B cell (primary cell): ENCODE measurements around the gene SCN4A.
"Not testable (repeated sequence)": the region's sequence is repeated elsewhere in the genome, so short reads cannot be mapped to it uniquely, and the experiment has no call there.

Experiments
- CTCF ChIP-seq: fragments of 200-600 bp; IDR thresholded peaks from one replicate; pipeline ENCODE4 v1.8.0; 2022; ENCODE audit warnings: antibody characterized with exemption, mild to moderate bottlenecking
- EZH2 ChIP-seq: IDR thresholded peaks from 2 replicates; pipeline ENCODE4 v1.6.1; 2012; ENCODE audit warnings: borderline replicate concordance, low read depth, mild to moderate bottlenecking, moderate library complexity, low read length; ENCODE audit not compliant: insufficient read depth, poor library complexity, severe bottlenecking

- peak; percentile 66 for TF ChIP-seq CTCF
- TF ChIP-seq EZH2, result not testable (repeated sequence)
Observed at GRCh38 chr17:63889026-63889848, 83.5 kb downstream of the SCN4A start.
